ENCODE data around the gene FBLN2. TPM values are rescaled to one million over a fixed set of nuclear protein-coding genes. Genes with fewer than 3 reads are reported as not detected.

FBLN2 gene
- total RNA-seq, 1 donor from 2014 or later = 32.9 TPM

- no peak overlapping the region for H3K4me3 ChIP-seq
- no peaks in the 10 kb centered on the region for H3K9me3 ChIP-seq
- no peaks in the 10 kb centered on the region for H3K27me3 ChIP-seq
- no peak overlapping the region for H3K27ac ChIP-seq
- no peak for TF ChIP-seq CTCF (IDR thresholded peaks at IDR 0.05)
- DNase-seq (no peak), ATAC-seq (no peak)
- intact Hi-C loops (cut with DNase I) = no loop called here
- H3K4me1 ChIP-seq = no peaks in the 10 kb centered on the region
- no peaks in the 10 kb centered on the region for H3K36me3 ChIP-seq
Observed at GRCh38 chr3:13636874-13637273, 87.9 kb downstream of the FBLN2 start.

GRCh38 chr3:13637311-13637891 lies 88.5 kb downstream of the FBLN2 start:
- DNase-seq (no peak), ATAC-seq (no peak)
- Histone ChIP-seq H3K36me3 (no peaks in the 10 kb centered on the region), H3K4me3 (no peak overlapping the region), H3K4me1 (no peaks in the 10 kb centered on the region), H3K27ac (no peak overlapping the region), H3K27me3 (no peaks in the 10 kb centered on the region), H3K9me3 (no peaks in the 10 kb centered on the region)
- intact Hi-C loops (cut with DNase I) = no loop called here
- TF ChIP-seq CTCF (IDR thresholded peaks at IDR 0.05) = no peak

GRCh38 chr3:13637953-13638352 lies 89.0 kb downstream of the FBLN2 start:
- Histone ChIP-seq H3K4me3 (no peak overlapping the region), H3K27me3 (no peaks in the 10 kb centered on the region), H3K27ac (no peak overlapping the region), H3K9me3 (no peaks in the 10 kb centered on the region), H3K4me1 (no peaks in the 10 kb centered on the region), H3K36me3 (no peaks in the 10 kb centered on the region)
- no peak for TF ChIP-seq CTCF (IDR thresholded peaks at IDR 0.05)
- intact Hi-C loops (cut with DNase I) = no loop called here
- DNase-seq (no peak), ATAC-seq (no peak)

- no peak for TF ChIP-seq CTCF (IDR thresholded peaks at IDR 0.05)
- H3K27me3 ChIP-seq = no peaks in the 10 kb centered on the region
- no peaks in the 10 kb centered on the region for H3K9me3 ChIP-seq
- H3K4me1 ChIP-seq = no peaks in the 10 kb centered on the region
- no peak overlapping the region for H3K27ac ChIP-seq
- H3K4me3 ChIP-seq = no peak overlapping the region
- ATAC-seq = no peak
- H3K36me3 ChIP-seq = no peaks in the 10 kb centered on the region
- DNase-seq = no peak
- intact Hi-C loops (cut with DNase I) = no loop called here
Observed at GRCh38 chr3:13638927-13639326, 90.0 kb downstream of the FBLN2 start.

GRCh38 chr3:13642597-13642996 lies 93.7 kb downstream of the FBLN2 start:
- no peak for TF ChIP-seq CTCF (IDR thresholded peaks at IDR 0.05)
- H3K4me3 ChIP-seq = no peak overlapping the region
- peaks cover 3% of the 10 kb centered on the region for H3K4me1 ChIP-seq
- intact Hi-C loops (cut with DNase I) = no loop called here
- DNase-seq = no peak
- ATAC-seq = no peak
- no peak overlapping the region for H3K27ac ChIP-seq
- peaks cover 13% of the 10 kb centered on the region for H3K27me3 ChIP-seq
- no peaks in the 10 kb centered on the region for H3K9me3 ChIP-seq
- H3K36me3 ChIP-seq = no peaks in the 10 kb centered on the region

All from upper lobe of right lung (tissue), 1 donor.